HepG2 (cell line): ENCODE results near the gene CNNM2. TPM values are rescaled to one million over a fixed set of nuclear protein-coding genes. Genes with fewer than 3 reads are reported as not detected.
A peak's percentile ranks its signal among the peaks of the same experiment; 100 is the strongest.

Source experiments
- BHLHE40 ChIP-seq: IDR thresholded peaks from 2 replicates; pipeline ENCODE4 v1.6.1; 2011; ENCODE audit warnings: low read length, improper control_type of control experiment
- FIP1L1 ChIP-seq: fragments of 200-400 bp; formaldehyde crosslinking; IDR thresholded peaks from 2 replicates; pipeline ENCODE4 v1.6.1; 2018; ENCODE audit warnings: low read depth, mild to moderate bottlenecking, low read length, moderate library complexity, borderline replicate concordance; ENCODE audit not compliant: insufficient read depth
- FOSL2 ChIP-seq: sonication (generic); formaldehyde crosslinking; IDR thresholded peaks from 2 replicates; pipeline ENCODE4 v1.4.0; 2020; ENCODE audit warnings: missing genetic modification reagents
- NR2C2 ChIP-seq: sonication (generic); formaldehyde crosslinking; IDR thresholded peaks from 2 replicates; pipeline ENCODE4 v1.4.0; 2020; ENCODE audit warnings: missing genetic modification reagents, mild to moderate bottlenecking, moderate library complexity, borderline replicate concordance
- SMARCC2 ChIP-seq: fragments of 450-650 bp; IDR thresholded peaks from 2 replicates; pipeline ENCODE4 v1.6.1; 2017; ENCODE audit warnings: antibody characterized with exemption, mild to moderate bottlenecking
- ZNF75D ChIP-seq: sonication (generic); formaldehyde crosslinking; IDR thresholded peaks from 2 replicates; pipeline ENCODE4 v1.8.1; 2023; ENCODE audit warnings: missing genetic modification reagents, mild to moderate bottlenecking, borderline replicate concordance
- polyA plus RNA-seq, 8 experiments: library from polyadenylated mRNA; depleted of rRNA in 3 of 8; stranded (reverse) in 7 of 8; unstranded in 1 of 8; fragments of >200 nt; fragmentation: Illumina TruSeq in 4 of 8; extraction: Trizol in 4 of 8; gene quantifications; 2 replicates each; pipeline versions ENCODE4 v1.2.1 to v1.2.3, GENCODE V29; 2011 to 2016; ENCODE audit warnings: low read depth in 4 of 8, missing spikeins in 1 of 8, mixed read lengths in 1 of 8; ENCODE audit not compliant: insufficient read depth in 1 of 8
- total RNA-seq, 5 experiments: library from RNA; depleted of rRNA; stranded (reverse); fragments of >200 nt; fragmentation: Illumina TruSeq; extraction: Trizol; gene quantifications; 2 replicates each; pipeline ENCODE4 v1.2.3, GENCODE V29; 2016; ENCODE audit warnings: low read depth in 1 of 5
- TF ChIP-seq, protein P1 (sequence below), 2 experiments: sonication (generic) in 1 of 2; formaldehyde crosslinking in 1 of 2; IDR thresholded peaks; 2 replicates each; pipeline versions ENCODE4 v1.6.1 to v1.9.0; 2014 to 2022; ENCODE audit warnings: antibody characterized with exemption in 1 of 2, borderline replicate concordance in 1 of 2, inconsistent platforms in 1 of 2, low read depth in 1 of 2, missing genetic modification reagents in 1 of 2
- TF ChIP-seq, protein P2 (sequence below): sonication (generic); formaldehyde crosslinking; IDR thresholded peaks from 2 replicates; pipeline ENCODE4 v1.5.1; 2020; ENCODE audit warnings: missing genetic modification reagents, mild to moderate bottlenecking, borderline replicate concordance
- TF ChIP-seq, protein P3 (sequence below): sonication (generic); formaldehyde crosslinking; IDR thresholded peaks from 2 replicates; pipeline ENCODE4 v1.4.0; 2020; ENCODE audit warnings: mild to moderate bottlenecking, missing genetic modification reagents
- TF ChIP-seq, protein P4 (sequence below): fragments of 450-650 bp; IDR thresholded peaks from 2 replicates; pipeline ENCODE4 v1.6.1; 2017; ENCODE audit warnings: mild to moderate bottlenecking
- TF ChIP-seq, protein P5 (sequence below): sonication (generic); formaldehyde crosslinking; IDR thresholded peaks from 2 replicates; pipeline ENCODE4 v1.4.0; 2020; ENCODE audit warnings: missing genetic modification reagents, borderline replicate concordance

CNNM2 gene
- total and polyA plus RNA-seq, 2 of the 13 experiments (the other 11 are each of a cell fraction or from before 2014, with no cell fraction given) = 7.1 to 9.0 TPM

DNA sequence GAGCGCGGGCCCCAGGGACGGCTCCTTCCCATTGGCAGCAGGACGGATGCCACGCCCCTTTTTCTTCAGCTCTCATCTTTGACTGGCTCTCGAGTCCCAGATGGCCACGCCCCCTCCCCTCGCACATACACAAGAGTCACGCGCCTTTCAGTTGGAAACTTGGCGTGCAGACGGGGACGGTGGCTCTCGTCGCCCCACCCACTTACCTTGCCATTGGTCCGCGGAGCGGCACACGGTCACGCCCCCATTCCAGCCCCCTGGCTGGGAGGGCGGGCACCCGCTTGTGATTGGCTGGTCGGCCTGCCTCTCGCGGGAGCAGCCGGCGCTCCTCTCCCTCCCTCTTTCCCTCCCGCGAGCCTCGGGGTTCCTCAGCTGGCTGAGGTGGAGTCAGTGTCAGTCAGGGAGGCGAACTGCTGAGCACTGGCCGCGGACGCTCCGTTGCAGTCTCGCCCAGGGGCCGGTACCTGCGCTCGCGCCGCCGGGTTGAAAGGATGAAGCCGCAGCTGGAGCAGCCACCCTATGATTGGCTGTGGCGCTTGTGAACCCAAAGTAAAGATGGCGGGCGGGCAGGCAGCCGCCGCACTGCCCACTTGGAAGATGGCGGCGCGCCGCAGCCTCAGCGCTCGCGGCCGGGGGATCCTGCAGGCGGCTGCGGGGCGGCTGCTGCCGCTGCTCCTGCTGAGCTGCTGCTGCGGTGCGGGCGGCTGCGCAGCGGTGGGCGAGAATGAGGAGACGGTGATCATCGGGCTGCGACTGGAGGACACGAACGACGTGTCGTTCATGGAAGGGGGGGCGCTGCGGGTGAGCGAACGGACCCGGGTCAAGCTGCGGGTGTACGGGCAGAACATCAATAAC lies at the start of gene CNNM2 (continued):
- TF ChIP-seq, protein P1, sequence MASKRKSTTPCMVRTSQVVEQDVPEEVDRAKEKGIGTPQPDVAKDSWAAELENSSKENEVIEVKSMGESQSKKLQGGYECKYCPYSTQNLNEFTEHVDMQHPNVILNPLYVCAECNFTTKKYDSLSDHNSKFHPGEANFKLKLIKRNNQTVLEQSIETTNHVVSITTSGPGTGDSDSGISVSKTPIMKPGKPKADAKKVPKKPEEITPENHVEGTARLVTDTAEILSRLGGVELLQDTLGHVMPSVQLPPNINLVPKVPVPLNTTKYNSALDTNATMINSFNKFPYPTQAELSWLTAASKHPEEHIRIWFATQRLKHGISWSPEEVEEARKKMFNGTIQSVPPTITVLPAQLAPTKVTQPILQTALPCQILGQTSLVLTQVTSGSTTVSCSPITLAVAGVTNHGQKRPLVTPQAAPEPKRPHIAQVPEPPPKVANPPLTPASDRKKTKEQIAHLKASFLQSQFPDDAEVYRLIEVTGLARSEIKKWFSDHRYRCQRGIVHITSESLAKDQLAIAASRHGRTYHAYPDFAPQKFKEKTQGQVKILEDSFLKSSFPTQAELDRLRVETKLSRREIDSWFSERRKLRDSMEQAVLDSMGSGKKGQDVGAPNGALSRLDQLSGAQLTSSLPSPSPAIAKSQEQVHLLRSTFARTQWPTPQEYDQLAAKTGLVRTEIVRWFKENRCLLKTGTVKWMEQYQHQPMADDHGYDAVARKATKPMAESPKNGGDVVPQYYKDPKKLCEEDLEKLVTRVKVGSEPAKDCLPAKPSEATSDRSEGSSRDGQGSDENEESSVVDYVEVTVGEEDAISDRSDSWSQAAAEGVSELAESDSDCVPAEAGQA (IDR thresholded peaks at IDR 0.05; ENCODE audit: low read depth) = peak; percentile 96
- TF ChIP-seq, protein P1 (CRISPR knock-in tag; IDR thresholded peaks at IDR 0.05; ENCODE audit: borderline replicate concordance) = peak; percentile 71; the same call in 1 of the 2 replicates
- TF ChIP-seq FIP1L1 = no peak
- TF ChIP-seq FOSL2 (CRISPR knock-in tag) = peak; percentile 11; the same call in 1 of the 2 replicates
- TF ChIP-seq, protein P2, sequence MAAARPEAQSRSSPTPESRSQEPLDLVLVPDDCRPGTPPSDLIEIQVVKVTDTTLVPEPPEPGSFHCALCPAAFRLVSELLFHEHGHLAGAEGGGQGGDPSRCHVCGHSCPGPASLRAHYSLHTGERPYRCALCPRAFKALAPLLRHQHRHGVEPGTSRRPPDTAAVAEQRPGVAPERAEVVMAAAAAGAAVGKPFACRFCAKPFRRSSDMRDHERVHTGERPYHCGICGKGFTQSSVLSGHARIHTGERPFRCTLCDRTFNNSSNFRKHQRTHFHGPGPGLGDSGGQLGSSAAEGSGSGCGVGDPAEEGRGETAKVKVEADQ (CRISPR knock-in tag) = no peak
- TF ChIP-seq BHLHE40 = peak; percentile 63
- TF ChIP-seq, protein P3, sequence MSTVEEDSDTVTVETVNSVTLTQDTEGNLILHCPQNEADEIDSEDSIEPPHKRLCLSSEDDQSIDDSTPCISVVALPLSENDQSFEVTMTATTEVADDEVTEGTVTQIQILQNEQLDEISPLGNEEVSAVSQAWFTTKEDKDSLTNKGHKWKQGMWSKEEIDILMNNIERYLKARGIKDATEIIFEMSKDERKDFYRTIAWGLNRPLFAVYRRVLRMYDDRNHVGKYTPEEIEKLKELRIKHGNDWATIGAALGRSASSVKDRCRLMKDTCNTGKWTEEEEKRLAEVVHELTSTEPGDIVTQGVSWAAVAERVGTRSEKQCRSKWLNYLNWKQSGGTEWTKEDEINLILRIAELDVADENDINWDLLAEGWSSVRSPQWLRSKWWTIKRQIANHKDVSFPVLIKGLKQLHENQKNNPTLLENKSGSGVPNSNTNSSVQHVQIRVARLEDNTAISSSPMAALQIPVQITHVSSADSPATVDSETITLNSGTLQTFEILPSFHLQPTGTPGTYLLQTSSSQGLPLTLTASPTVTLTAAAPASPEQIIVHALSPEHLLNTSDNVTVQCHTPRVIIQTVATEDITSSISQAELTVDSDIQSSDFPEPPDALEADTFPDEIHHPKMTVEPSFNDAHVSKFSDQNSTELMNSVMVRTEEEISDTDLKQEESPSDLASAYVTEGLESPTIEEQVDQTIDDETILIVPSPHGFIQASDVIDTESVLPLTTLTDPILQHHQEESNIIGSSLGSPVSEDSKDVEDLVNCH (CRISPR knock-in tag) = no peak
- no peak for TF ChIP-seq ZNF75D (CRISPR knock-in tag)
- no peak for TF ChIP-seq SMARCC2
- peak; percentile 29; the same call in 1 of the 2 replicates for TF ChIP-seq NR2C2 (CRISPR knock-in tag)
- TF ChIP-seq, protein P4, sequence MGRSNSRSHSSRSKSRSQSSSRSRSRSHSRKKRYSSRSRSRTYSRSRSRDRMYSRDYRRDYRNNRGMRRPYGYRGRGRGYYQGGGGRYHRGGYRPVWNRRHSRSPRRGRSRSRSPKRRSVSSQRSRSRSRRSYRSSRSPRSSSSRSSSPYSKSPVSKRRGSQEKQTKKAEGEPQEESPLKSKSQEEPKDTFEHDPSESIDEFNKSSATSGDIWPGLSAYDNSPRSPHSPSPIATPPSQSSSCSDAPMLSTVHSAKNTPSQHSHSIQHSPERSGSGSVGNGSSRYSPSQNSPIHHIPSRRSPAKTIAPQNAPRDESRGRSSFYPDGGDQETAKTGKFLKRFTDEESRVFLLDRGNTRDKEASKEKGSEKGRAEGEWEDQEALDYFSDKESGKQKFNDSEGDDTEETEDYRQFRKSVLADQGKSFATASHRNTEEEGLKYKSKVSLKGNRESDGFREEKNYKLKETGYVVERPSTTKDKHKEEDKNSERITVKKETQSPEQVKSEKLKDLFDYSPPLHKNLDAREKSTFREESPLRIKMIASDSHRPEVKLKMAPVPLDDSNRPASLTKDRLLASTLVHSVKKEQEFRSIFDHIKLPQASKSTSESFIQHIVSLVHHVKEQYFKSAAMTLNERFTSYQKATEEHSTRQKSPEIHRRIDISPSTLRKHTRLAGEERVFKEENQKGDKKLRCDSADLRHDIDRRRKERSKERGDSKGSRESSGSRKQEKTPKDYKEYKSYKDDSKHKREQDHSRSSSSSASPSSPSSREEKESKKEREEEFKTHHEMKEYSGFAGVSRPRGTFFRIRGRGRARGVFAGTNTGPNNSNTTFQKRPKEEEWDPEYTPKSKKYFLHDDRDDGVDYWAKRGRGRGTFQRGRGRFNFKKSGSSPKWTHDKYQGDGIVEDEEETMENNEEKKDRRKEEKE = no peak
- TF ChIP-seq, protein P5, sequence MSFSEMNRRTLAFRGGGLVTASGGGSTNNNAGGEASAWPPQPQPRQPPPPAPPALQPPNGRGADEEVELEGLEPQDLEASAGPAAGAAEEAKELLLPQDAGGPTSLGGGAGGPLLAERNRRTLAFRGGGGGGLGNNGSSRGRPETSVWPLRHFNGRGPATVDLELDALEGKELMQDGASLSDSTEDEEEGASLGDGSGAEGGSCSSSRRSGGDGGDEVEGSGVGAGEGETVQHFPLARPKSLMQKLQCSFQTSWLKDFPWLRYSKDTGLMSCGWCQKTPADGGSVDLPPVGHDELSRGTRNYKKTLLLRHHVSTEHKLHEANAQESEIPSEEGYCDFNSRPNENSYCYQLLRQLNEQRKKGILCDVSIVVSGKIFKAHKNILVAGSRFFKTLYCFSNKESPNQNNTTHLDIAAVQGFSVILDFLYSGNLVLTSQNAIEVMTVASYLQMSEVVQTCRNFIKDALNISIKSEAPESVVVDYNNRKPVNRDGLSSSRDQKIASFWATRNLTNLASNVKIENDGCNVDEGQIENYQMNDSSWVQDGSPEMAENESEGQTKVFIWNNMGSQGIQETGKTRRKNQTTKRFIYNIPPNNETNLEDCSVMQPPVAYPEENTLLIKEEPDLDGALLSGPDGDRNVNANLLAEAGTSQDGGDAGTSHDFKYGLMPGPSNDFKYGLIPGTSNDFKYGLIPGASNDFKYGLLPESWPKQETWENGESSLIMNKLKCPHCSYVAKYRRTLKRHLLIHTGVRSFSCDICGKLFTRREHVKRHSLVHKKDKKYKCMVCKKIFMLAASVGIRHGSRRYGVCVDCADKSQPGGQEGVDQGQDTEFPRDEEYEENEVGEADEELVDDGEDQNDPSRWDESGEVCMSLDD (CRISPR knock-in tag) = no peak
